Lower leg skin (tissue), 4 donors: ENCODE measurements around the gene HLA-DQA1. TPM values are rescaled to one million over a fixed set of nuclear protein-coding genes. Genes with fewer than 3 reads are reported as not detected.
"Not testable (repeated sequence)": the region's sequence is repeated elsewhere in the genome, so short reads cannot be mapped to it uniquely, and the experiment has no call there.

Source experiments
- DNase-seq, 2 donors: peaks; one replicate each; pipeline ENCODE4 v3.0.0-alpha.2; 2019; ENCODE audit warnings: low spot score in 2 of 2
- H3K4me3 ChIP-seq: fragments of 200-600 bp; sonication (generic); 2 replicates; pipeline ENCODE4 v1.5.1; 2017; ENCODE audit warnings: mild to moderate bottlenecking, low read depth; ENCODE audit not compliant: poor library complexity, severe bottlenecking
- POLR2A ChIP-seq, 2 donors: fragments of 450-650 bp; IDR thresholded peaks; one replicate each; pipeline ENCODE4 v1.6.1; 2016 to 2017; ENCODE audit warnings: antibody characterized with exemption in 2 of 2, mild to moderate bottlenecking in 1 of 2, moderate library complexity in 1 of 2
- WGBS, 2 donors: methylation state at CpG; one replicate each; pipeline ENCODE4 v1.1.5; 2018; 5-methylcytosine and 5-hydroxymethylcytosine counted together
- intact Hi-C: fragments of 100-400 bp; cut with DNase I; formaldehyde crosslinking; loops from one replicate; pipeline ENCODE4 v1.15.0; 2023; ENCODE audit warnings: low total_unique reads
- total RNA-seq, 4 donors: library from RNA; depleted of rRNA; stranded (reverse); fragments of >200 nt; gene quantifications; one replicate each; pipeline ENCODE4 v1.1.0, GENCODE V29; 2016
- TF ChIP-seq, protein P1 (sequence below), 3 donors: fragments of 450-650 bp; IDR thresholded peaks; one replicate each; pipeline ENCODE4 v1.5.1; 2016; ENCODE audit warnings: antibody characterized with exemption in 3 of 3, mild to moderate bottlenecking in 3 of 3, moderate library complexity in 2 of 3

The HLA-DQA1 gene
- total RNA-seq, 4 donors from 2014 or later: 4.7 to 19.8 (median 10.3) TPM

GRCh38 chr6:32637883-32638282 lies 677 bp downstream of the HLA-DQA1 start:
- intact Hi-C loops: no loop called here
- WGBS, 2 donors: 74 to 80% methylated on average over 3 of the region's 3 CpGs

DNA sequence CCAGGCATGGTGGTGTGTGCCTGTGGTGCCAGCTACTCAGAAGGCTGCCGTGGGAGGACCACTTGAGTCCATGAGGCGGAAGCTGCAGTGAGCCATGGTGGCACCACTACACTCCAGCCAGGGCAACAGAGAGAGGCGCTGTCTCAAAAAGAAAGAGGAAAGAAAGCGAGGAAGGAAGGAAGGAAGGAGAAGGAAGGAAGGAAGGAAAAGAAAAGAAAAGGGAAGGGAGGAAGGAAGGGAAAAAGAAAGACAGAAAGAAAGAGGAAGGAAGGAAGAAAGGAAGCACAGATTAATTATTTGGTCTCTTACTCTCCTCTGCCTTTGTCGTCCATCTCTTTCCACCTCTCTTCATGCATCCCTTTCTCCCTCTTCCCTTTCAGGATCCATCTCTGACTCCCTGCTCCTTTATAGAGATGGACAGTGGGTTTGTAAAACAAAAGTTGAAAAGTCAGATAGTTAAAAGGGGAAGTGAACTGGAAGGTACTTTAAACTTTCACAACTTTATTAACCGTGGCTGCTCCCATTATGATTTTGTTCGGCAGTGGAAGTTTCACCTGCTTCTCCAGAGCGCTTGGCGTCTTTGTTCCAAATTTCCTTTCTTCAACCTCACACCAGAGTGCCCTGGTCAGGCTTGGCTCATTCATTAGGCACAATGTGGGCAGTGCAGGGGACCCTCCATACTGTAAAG lies 1.5 kb downstream of the HLA-DQA1 start:
- 66 to 69% methylated on average over 9 of the region's 9 CpGs for WGBS, 2 donors
- TF ChIP-seq POLR2A (IDR thresholded peaks at IDR 0.05): no peak
- no peak overlapping the region for H3K4me3 ChIP-seq
- DNase-seq: no peak
- intact Hi-C loops: no loop called here

More at GRCh38 chr6:32637883-32638282, 677 bp downstream of the HLA-DQA1 start:
- no peak overlapping the region for H3K4me3 ChIP-seq
- no peak for DNase-seq
- TF ChIP-seq, protein P1, sequence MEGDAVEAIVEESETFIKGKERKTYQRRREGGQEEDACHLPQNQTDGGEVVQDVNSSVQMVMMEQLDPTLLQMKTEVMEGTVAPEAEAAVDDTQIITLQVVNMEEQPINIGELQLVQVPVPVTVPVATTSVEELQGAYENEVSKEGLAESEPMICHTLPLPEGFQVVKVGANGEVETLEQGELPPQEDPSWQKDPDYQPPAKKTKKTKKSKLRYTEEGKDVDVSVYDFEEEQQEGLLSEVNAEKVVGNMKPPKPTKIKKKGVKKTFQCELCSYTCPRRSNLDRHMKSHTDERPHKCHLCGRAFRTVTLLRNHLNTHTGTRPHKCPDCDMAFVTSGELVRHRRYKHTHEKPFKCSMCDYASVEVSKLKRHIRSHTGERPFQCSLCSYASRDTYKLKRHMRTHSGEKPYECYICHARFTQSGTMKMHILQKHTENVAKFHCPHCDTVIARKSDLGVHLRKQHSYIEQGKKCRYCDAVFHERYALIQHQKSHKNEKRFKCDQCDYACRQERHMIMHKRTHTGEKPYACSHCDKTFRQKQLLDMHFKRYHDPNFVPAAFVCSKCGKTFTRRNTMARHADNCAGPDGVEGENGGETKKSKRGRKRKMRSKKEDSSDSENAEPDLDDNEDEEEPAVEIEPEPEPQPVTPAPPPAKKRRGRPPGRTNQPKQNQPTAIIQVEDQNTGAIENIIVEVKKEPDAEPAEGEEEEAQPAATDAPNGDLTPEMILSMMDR (IDR thresholded peaks at IDR 0.05): no peak
- TF ChIP-seq POLR2A (IDR thresholded peaks at IDR 0.05): no peak

DNA sequence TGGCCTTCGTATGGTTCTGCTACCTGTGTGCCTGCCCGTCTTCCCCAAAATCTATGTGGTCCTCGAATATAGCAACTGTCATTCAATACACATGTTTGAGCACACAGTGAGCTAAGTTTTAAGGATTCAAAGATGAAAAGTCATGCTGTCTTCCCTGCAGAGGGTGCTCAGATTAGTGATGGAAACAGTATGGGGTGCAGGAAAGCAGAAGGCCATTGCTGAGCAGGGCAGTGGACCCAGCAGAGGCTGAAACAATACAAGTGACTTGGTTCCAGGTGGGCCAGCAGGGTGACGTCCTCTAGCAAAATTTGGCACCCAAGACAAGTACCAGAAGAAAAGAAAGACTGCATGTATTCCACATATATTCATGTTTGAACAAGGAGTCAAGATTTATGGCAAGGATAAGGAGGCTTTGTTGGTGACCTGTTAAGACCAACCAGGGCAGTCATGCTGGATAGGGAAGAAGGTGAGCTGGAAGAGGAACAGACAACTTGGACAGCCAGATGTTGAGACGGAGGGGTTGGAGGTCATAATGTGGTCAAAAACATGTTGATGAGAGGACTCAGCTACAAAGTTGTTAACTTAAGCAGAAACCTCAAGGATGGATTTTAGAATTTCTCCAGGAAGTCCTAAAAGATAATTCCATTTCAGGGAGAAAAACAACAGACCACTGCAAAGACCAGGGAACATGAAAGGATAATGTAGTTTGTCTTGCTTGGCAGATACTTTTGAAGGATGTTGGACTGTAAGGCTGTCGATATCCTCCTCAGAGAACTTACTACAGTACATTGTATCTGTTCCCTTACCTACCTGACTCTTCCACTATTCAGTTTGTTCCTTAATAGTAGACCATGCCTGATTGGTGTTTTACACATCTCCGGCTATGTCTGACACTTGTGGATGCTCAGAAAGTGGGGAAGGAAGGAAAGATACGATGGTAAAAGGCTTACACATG lies 2.5 kb downstream of the HLA-DQA1 start:
- WGBS, 2 donors: 52 to 57% methylated on average over 8 of the region's 8 CpGs
- H3K4me3 ChIP-seq: no peak overlapping the region
- intact Hi-C loops: no loop called here
- no peak for TF ChIP-seq POLR2A (IDR thresholded peaks at IDR 0.05)
- TF ChIP-seq, protein P1 (IDR thresholded peaks at IDR 0.05): no peak
- no peak for DNase-seq

DNA sequence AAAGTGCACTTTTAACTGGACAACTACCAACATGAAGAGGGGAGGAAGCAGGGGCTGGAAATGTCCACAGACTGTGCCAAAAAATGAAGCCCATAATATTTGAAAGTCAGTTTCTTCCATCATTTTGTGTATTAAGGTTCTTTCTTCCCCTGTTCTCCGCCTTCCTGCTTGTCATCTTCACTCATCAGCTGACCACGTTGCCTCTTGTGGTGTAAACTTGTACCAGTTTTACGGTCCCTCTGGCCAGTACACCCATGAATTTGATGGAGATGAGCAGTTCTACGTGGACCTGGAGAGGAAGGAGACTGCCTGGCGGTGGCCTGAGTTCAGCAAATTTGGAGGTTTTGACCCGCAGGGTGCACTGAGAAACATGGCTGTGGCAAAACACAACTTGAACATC lies 3.9 kb downstream of the HLA-DQA1 start:
- intact Hi-C loops: no loop called here
- DNase-seq: no peak
- 55 to 79% methylated on average over 6 of the region's 6 CpGs for WGBS, 2 donors
- H3K4me3 ChIP-seq: no peak overlapping the region
- TF ChIP-seq, protein P1 (IDR thresholded peaks at IDR 0.05): no peak
- no peak for TF ChIP-seq POLR2A (IDR thresholded peaks at IDR 0.05)

GRCh38 chr6:32641785-32642719 lies 4.8 kb downstream of the HLA-DQA1 start:
- DNase-seq, intact Hi-C loops, H3K4me3 ChIP-seq: not testable (repeated sequence)
- 65 to 77% methylated on average over 2 of the region's 2 CpGs for WGBS, 2 donors

DNA sequence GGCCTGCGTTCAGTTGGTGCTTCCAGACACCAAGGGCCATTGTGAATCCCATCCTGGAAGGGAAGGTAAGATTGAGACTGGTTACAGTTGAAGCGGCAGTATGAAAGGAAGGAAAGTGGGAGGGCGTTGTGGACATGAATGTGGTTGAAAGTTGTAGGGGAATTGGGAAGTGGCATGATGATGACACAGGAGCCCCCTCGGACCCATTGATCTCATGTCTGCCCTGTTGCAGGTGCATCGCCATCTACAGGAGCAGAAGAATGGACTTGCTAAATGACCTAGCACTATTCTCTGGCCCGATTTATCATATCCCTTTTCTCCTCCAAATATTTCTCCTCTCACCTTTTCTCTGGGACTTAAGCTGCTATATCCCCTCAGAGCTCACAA lies 5.5 kb downstream of the HLA-DQA1 start:
- no peak overlapping the region for H3K4me3 ChIP-seq
- DNase-seq: no peak
- intact Hi-C loops: no loop called here
- 65 to 71% methylated on average over 6 of the region's 6 CpGs for WGBS, 2 donors
- TF ChIP-seq, protein P1 (IDR thresholded peaks at IDR 0.05): no peak
- no peak for TF ChIP-seq POLR2A (IDR thresholded peaks at IDR 0.05)
